Psoas muscle (tissue), 8 donors: ENCODE results near the gene BTBD7. TPM values are rescaled to one million over a fixed set of nuclear protein-coding genes. Genes with fewer than 3 reads are reported as not detected.

ENCODE experiments used
- ATAC-seq, 4 donors: fragments of 200-7000 bp; cut with Tn5 transposase; one replicate each; pipeline ENCODE4 v1.9.1; 2020; ENCODE audit warnings: moderate library complexity in 3 of 4, mild to moderate bottlenecking in 2 of 4
- DNase-seq, 2 donors: peaks; one replicate each; pipeline ENCODE4 v3.0.0-alpha.2; 2020
- H3K27ac ChIP-seq: fragments of 200-600 bp; one replicate; pipeline ENCODE4 v1.8.0; 2022
- H3K27me3 ChIP-seq, 3 donors: fragments of 200-600 bp in 1 of 3; one replicate each; pipeline versions ENCODE4 v1.6.1 to v1.8.0; 2013 to 2022; ENCODE audit warnings: low read length in 2 of 3, mild to moderate bottlenecking in 2 of 3, moderate library complexity in 1 of 3; ENCODE audit not compliant: insufficient read depth in 3 of 3
- H3K36me3 ChIP-seq, 2 donors: fragments of 200-600 bp in 1 of 2; one replicate each; pipeline versions ENCODE4 v1.6.1 to v1.8.0; 2013 to 2022; ENCODE audit warnings: low read depth in 1 of 2, mild to moderate bottlenecking in 1 of 2, moderate library complexity in 1 of 2; ENCODE audit not compliant: insufficient read depth in 1 of 2
- H3K4me1 ChIP-seq: fragments of 200-600 bp; one replicate; pipeline ENCODE4 v1.8.0; 2022
- H3K4me3 ChIP-seq: fragments of 200-600 bp; one replicate; pipeline ENCODE4 v1.8.0; 2022; ENCODE audit warnings: mild to moderate bottlenecking
- H3K9me3 ChIP-seq: fragments of 200-600 bp; one replicate; pipeline ENCODE4 v1.8.0; 2022
- CTCF ChIP-seq: fragments of 200-600 bp; IDR thresholded peaks from one replicate; pipeline ENCODE4 v1.8.0; 2022; ENCODE audit warnings: antibody characterized with exemption
- WGBS, 3 donors: extraction: QIAGEN DNeasy Blood & Tissue Kit; methylation state at CpG; one replicate each; pipeline versions ENCODE4 v1.1.6 to v1.1.7; 2013; 5-methylcytosine and 5-hydroxymethylcytosine counted together
- intact Hi-C, 2 donors: fragments of 100-400 bp; cut with DNase I; formaldehyde crosslinking; loops; one replicate each; pipeline versions ENCODE4 v1.11.0 to v1.14.2; 2022
- polyA plus RNA-seq, 3 donors: library from polyadenylated mRNA; stranded (reverse); fragments of 200-250 nt; gene quantifications; one replicate each; pipeline ENCODE4 v1.2.3, GENCODE V29; 2013
- total RNA-seq, 4 donors: library from RNA; stranded (reverse); fragmentation: NEBNext Ultra II Directional in 2 of 4; extraction: Animal tissue kit (Norgen Biotek cat#: 25700) in 2 of 4; gene quantifications; one replicate each; pipeline versions ENCODE4 v1.2.1 to v1.2.4, GENCODE V29; 2021 to 2023
- donor health status: healthy with polysubstance abuse.
- donor health status: DM: no; HTN: no; CAD: no; lungs with moderate emphysema.
- donor health status: Bipolar disorder and iron deficiency.
- donor health status: healthy.
- donor health status: DM: yes; HTN: yes; CAD: no.
- donor health status: DM: no; HTN: no; CAD: no.
- donor health status: DM: no; HTN: no; CAD: no.
- donor health status: DM: yes; HTN: yes; CAD: no.

Gene BTBD7
- total and polyA plus RNA-seq, 7 donors: 6.0 to 24.9 (median 18.9) TPM

GRCh38 chr14:93214598-93214997 is 118.2 kb downstream of the BTBD7 start:
- no peak for TF ChIP-seq CTCF
- no peak overlapping the region for H3K27ac ChIP-seq
- no peaks in the 10 kb centered on the region for H3K4me1 ChIP-seq
- 93% methylated on average over 2 of the region's 2 CpGs for WGBS, 3 donors
- DNase-seq (no peak), ATAC-seq (no peak)
- no peaks in the 10 kb centered on the region for H3K27me3 ChIP-seq
- intact Hi-C loops: no loop called here
- no peak overlapping the region for H3K4me3 ChIP-seq
- H3K9me3 ChIP-seq: no peaks in the 10 kb centered on the region
- H3K36me3 ChIP-seq: peaks cover 4 to 99% of the 10 kb centered on the region in 2 donors

GRCh38 chr14:93212432-93212831 is 120.4 kb downstream of the BTBD7 start:
- intact Hi-C loops: no loop called here
- no peak overlapping the region for H3K4me3 ChIP-seq
- H3K36me3 ChIP-seq: peaks cover 0 to 78% of the 10 kb centered on the region in 2 donors
- 84 to 88% (median 85%) methylated on average over 3 of the region's 3 CpGs for WGBS, 3 donors
- no peaks in the 10 kb centered on the region for H3K27me3 ChIP-seq
- TF ChIP-seq CTCF: no peak
- no peak overlapping the region for H3K27ac ChIP-seq
- ATAC-seq (no peak), DNase-seq (no peak)
- H3K4me1 ChIP-seq: peaks cover 10% of the 10 kb centered on the region
- no peaks in the 10 kb centered on the region for H3K9me3 ChIP-seq

GRCh38 chr14:93207468-93208308 is 125.1 kb downstream of the BTBD7 start:
- no peak for TF ChIP-seq CTCF
- peaks cover 0 to 34% of the 10 kb centered on the region in 2 donors for H3K36me3 ChIP-seq
- H3K9me3 ChIP-seq: no peaks in the 10 kb centered on the region
- no peaks in the 10 kb centered on the region for H3K27me3 ChIP-seq
- H3K4me3 ChIP-seq: peak overlapping the region; percentile 97
- intact Hi-C loops: loop anchor here in 1 of 2 donors (2.0 to 10.0 kb wide), 3 partner anchors 23 to 407 kb away; partner anchors contain the start of genes BTBD7, LYSET and MOAP1
- DNase-seq (peak in 1 of 2 donors; percentile 78), ATAC-seq (peak; percentile 70 to 77 (median 72))
- peaks cover 18% of the 10 kb centered on the region for H3K4me1 ChIP-seq
- 0% methylated on average over 19 to 23 of the region's 23 CpGs for WGBS, 3 donors
- peak overlapping the region; percentile 87 for H3K27ac ChIP-seq

GRCh38 chr14:93206793-93207467 is 125.9 kb downstream of the BTBD7 start, which contains the start of the genes GON7 and UBR7:
GON7 (minus strand) TSS chr14:93207065; CDS start chr14:93207037, 28 bp downstream.
UBR7 (plus strand) TSS chr14:93207256; CDS start chr14:93207292, 36 bp downstream.
- Histone ChIP-seq H3K9me3 (no peaks in the 10 kb centered on the region), H3K36me3 (peaks cover 0 to 27% of the 10 kb centered on the region in 2 donors), H3K4me3 (peak within 1 kb of the TSS; percentile 97), H3K27ac (peak within 1 kb of the TSS; percentile 87), H3K27me3 (no peaks in the 10 kb centered on the region), H3K4me1 (peaks cover 18% of the 10 kb centered on the region)
- peak; percentile 94 to 97 for DNase-seq
- TF ChIP-seq CTCF: peak; percentile 36
- intact Hi-C loops: loop anchor here in 1 of 2 donors (2.0 to 10.0 kb wide), 3 partner anchors 22 to 408 kb away; partner anchors contain the start of genes BTBD7, LYSET and MOAP1
- peak; percentile 98 to 99 (median 98) for ATAC-seq
- WGBS, 3 donors: 0% methylated on average over 55 to 65 of the region's 65 CpGs
